Motor neuron (in vitro differentiated cells): Measurements from ENCODE around the gene NAA16. TPM values are rescaled to one million over a fixed set of nuclear protein-coding genes. Genes with fewer than 3 reads are reported as not detected.

Experiments used
- ATAC-seq, 8 experiments: fragments of 200-7000 bp; cut with Tn5 transposase; replicated peaks in 6 of 8; 2 replicates each; pipeline ENCODE4 v1.8.0; 2021; ENCODE audit warnings: mild to moderate bottlenecking in 8 of 8, moderate library complexity in 8 of 8
- H3K27ac ChIP-seq, 2 donors: fragments of 250-450 bp; sonication (Bioruptor Pico); 2 replicates each; pipeline ENCODE4 v1.9.0; 2021; ENCODE audit warnings: antibody characterized with exemption in 2 of 2, mild to moderate bottlenecking in 2 of 2, moderate library complexity in 1 of 2
- H3K4me1 ChIP-seq, 2 donors: fragments of 250-450 bp; sonication (Bioruptor Pico); replicated peaks in 1 of 2; 2 replicates each; pipeline ENCODE4 v1.6.1; 2021; ENCODE audit warnings: antibody characterized with exemption in 2 of 2, mild to moderate bottlenecking in 2 of 2, moderate library complexity in 1 of 2
- H3K4me3 ChIP-seq, 5 donors: fragments of 250-450 bp; sonication (Bioruptor Pico); 2 replicates each; pipeline ENCODE4 v1.9.0; 2021; ENCODE audit warnings: antibody characterized with exemption in 5 of 5, mild to moderate bottlenecking in 5 of 5, moderate library complexity in 4 of 5
- WGBS, 10 experiments: fragments of 450-650 bp; shearing (Covaris generic); methylation state at CpG; one replicate each; pipeline ENCODE4 v1.0.0; 2022; 5-methylcytosine and 5-hydroxymethylcytosine counted together
- in situ Hi-C, 9 experiments: fragments of 400-800 bp; cut with MboI; loops; one replicate each; pipeline ENCODE4 v1.15.0; 2021; ENCODE audit warnings: low sequenced_read_pairs in 9 of 9, low pct_unique_long_range_greater_than_20kb in 2 of 9; ENCODE audit not compliant: unreplicated experiment in 9 of 9
- total RNA-seq, 8 experiments: library from RNA; unstranded; fragments of 300-600 nt; gene quantifications; 2 replicates each; pipeline versions ENCODE4 v1.2.3 to v1.2.4, GENCODE V29; 2022

The NAA16 gene
- total RNA-seq, 8 experiments from 2014 or later: 8.3 to 41.9 (median 20.2) TPM

DNA sequence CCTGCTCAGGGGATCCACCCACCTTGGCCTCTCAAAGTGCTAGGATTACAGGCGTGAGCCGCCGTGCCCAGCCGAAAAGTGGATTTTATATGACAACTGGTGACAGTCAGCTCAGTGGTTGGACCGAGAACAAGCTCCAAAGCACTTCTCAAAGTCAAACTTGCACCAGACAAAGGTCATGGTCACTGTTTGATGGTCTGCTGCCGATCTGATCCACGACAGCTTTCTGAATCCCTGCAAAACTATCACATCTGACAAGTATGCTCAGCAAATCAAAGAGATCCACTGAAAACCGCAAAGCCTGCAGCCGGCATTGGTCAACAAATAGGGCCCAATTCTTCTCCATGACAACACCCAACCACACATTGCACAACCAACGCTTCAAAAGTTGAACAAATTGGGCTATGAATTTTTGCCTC lies 21.6 kb upstream of the NAA16 start:
- Histone ChIP-seq H3K4me3 (no peak overlapping the region), H3K27ac (no peak overlapping the region), H3K4me1 (no peaks in the 10 kb centered on the region)
- ATAC-seq: no peak
- in situ Hi-C loops: no loop called here
- 20 to 100% (median 92%) methylated on average over 1 to 10 of the region's 10 CpGs; no CpG with 5 or more reads in 2 of the 10 experiments for WGBS, 10 experiments

- Histone ChIP-seq H3K4me3 (no peak overlapping the region), H3K4me1 (no peaks in the 10 kb centered on the region), H3K27ac (no peak overlapping the region)
- 54 to 100% (median 97%) methylated on average over 2 to 6 of the region's 7 CpGs; no CpG with 5 or more reads in 3 of the 10 experiments for WGBS, 10 experiments
- in situ Hi-C loops: no loop called here
- no peak for ATAC-seq
These were observed 19.8 kb upstream of the NAA16 start for GRCh38 chr13:41291246-41291645.

DNA sequence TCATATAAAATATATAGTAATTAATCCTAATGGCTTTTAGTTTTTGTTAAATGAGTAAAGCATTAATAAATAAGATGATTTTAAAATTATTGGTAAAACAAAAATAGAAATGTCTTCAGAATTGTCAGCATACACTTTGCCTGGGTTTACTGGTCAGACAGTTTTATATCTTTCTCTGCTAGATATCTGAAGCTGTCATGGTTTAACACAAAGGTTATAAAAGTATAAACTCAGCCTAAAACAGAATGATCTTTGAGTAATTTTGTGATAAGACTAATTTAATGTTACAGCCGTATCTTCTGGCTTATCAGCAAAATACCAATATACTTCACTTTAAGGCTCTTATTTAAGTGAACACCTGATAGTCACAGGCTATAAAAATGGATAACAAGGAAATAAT lies 17.8 kb upstream of the NAA16 start:
- Histone ChIP-seq H3K4me1 (no peaks in the 10 kb centered on the region), H3K4me3 (no peak overlapping the region), H3K27ac (no peak overlapping the region)
- 33 to 100% (median 84%) methylated on average over 1 of the region's 1 CpG for WGBS, 10 experiments
- in situ Hi-C loops: no loop called here
- ATAC-seq: no peak

DNA sequence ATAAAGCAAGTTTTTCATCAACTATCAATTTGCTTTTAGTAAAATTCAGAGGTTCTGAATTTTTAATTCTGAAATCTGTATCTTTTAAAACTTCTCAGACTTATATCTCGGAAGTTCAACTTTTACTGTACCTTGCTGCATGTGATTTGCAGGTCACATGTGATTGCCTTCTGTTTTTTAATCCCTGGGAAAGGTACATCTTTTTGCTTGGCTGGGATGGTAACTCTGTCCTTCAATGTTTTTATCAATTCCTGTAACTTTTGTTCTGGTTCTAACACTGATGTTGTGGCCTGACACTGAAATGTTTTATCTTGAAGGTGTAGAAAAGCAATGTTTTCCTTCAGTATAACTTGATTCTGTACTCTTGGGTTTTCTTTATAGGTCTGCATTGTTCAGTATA lies 16.2 kb upstream of the NAA16 start:
- no peaks in the 10 kb centered on the region for H3K4me1 ChIP-seq
- H3K27ac ChIP-seq: no peak overlapping the region
- in situ Hi-C loops: no loop called here
- H3K4me3 ChIP-seq: no peak overlapping the region
- WGBS, 10 experiments: 73 to 100% (median 84%) methylated on average over 1 of the region's 1 CpG
- no peak for ATAC-seq

GRCh38 chr13:41295973-41296372 lies 15.1 kb upstream of the NAA16 start:
- 80 to 100% (median 88%) methylated on average over 1 of the region's 1 CpG; no CpG with 5 or more reads in 3 of the 10 experiments for WGBS, 10 experiments
- in situ Hi-C loops: no loop called here
- H3K4me3 ChIP-seq: no peak overlapping the region
- no peak for ATAC-seq
- H3K4me1 ChIP-seq: no peaks in the 10 kb centered on the region
- H3K27ac ChIP-seq: no peak overlapping the region

- 26 to 100% (median 81%) methylated on average over 1 to 3 of the region's 3 CpGs for WGBS, 10 experiments
- ATAC-seq: no peak
- in situ Hi-C loops: no loop called here
These were observed 14.0 kb upstream of the NAA16 start for GRCh38 chr13:41296879-41297646.

DNA sequence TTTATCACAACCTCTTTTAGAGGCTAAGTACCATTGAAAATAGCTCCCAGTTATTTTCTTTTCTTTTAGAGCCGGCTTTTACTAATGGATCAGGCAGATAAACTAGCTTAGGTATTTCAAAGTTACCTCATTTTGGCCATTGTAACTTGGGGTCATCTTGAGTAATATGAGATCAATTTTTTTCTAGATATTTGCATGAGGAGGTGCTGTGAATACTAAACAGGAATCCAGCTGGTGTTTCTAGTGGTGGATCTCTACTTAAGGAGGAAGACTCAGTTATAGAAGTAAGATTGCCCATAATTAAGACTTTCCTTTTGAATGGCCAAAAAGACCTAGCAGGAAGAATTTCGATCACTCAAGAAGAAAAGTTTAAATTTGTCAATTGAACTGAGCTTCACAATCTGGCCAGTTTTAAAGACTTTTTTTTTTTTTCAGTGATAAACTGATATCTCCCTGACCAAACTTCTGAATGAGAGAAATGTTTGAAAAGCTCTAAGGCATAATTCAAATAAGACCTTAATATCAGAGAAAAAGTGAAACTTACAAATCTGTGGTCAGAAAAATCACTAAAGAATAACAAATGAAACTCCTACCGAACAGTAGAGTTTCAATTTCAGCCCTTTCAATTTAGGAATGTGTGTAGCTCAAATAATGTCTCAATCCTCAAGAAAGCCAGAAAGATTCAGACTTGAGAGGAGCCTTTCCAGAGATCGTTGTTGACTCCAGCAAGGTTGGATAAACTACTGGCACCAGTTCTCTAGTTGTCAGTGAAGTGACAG lies 11.6 kb upstream of the NAA16 start:
- Histone ChIP-seq H3K4me3 (no peak overlapping the region), H3K27ac (no peak overlapping the region), H3K4me1 (no peaks in the 10 kb centered on the region)
- 60 to 100% (median 81%) methylated on average over 2 to 4 of the region's 4 CpGs for WGBS, 10 experiments
- no peak for ATAC-seq
- in situ Hi-C loops: no loop called here

More at GRCh38 chr13:41296879-41297646, 14.0 kb upstream of the NAA16 start:
- Histone ChIP-seq H3K27ac (no peak overlapping the region), H3K4me1 (no peaks in the 10 kb centered on the region), H3K4me3 (no peak overlapping the region)

DNA sequence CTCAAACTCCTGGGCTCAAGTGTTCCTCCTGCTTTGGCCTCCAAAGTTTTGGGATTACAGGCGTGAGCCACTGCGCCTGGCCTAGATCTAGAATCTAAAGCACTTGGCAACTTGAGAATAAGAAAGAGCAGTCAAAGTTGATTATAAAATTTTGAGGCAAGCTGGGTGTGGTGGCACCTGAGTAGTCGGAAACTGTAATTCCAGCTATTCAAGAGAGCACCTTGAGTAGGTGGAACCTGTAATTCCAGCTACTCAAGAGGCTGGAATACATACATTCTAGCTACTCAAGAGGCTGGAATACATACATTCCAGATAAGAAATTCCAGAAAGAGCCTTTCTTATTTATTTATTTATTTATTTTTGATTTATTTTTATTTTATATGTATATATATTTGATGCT lies 8.3 kb upstream of the NAA16 start:
- ATAC-seq: no peak
- in situ Hi-C loops: no loop called here
- WGBS, 10 experiments: 20 to 100% (median 92%) methylated on average over 1 to 3 of the region's 3 CpGs; no CpG with 5 or more reads in 2 of the 10 experiments
- Histone ChIP-seq H3K4me1 (no peaks in the 10 kb centered on the region), H3K4me3 (no peak overlapping the region), H3K27ac (no peak overlapping the region)

DNA sequence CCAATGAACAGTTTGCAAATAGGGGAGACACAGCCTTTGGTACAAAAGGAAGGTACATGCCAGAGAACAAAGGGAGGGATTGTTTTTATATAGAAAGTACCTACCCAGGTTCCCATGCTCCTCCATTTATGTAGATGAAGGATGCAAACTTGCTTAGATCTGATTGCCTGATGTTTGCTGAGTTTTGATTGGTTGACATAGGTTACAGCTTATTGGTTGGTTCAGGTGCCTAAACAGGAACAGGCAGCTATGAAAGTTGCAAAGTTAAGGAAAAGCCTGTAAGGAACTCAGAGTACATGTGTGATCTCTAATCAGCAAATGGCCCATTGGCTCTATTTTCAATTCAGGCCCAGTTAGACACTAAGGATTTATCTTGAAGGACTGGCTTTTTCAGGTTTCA lies 6.5 kb upstream of the NAA16 start:
- H3K4me3 ChIP-seq: no peak overlapping the region
- in situ Hi-C loops: no loop called here
- H3K4me1 ChIP-seq: no peaks in the 10 kb centered on the region
- ATAC-seq: no peak
- no peak overlapping the region for H3K27ac ChIP-seq

GRCh38 chr13:41306271-41307145 lies 4.6 kb upstream of the NAA16 start:
- Histone ChIP-seq H3K4me3 (no peak overlapping the region), H3K27ac (no peak overlapping the region), H3K4me1 (no peaks in the 10 kb centered on the region)
- in situ Hi-C loops: no loop called here
- peak in 3 of 8 experiments; percentile 9 to 56 (median 22) for ATAC-seq
- 0 to 92% (median 76%) methylated on average over 1 to 6 of the region's 15 CpGs; no CpG with 5 or more reads in 1 of the 10 experiments for WGBS, 10 experiments

GRCh38 chr13:41307884-41308640 lies 3.0 kb upstream of the NAA16 start:
- in situ Hi-C loops: no loop called here
- WGBS, 10 experiments: 67 to 91% (median 83%) methylated on average over 4 to 10 of the region's 11 CpGs; no CpG with 5 or more reads in 1 of the 10 experiments
- ATAC-seq: no peak
- no peaks in the 10 kb centered on the region for H3K4me1 ChIP-seq
- no peak overlapping the region for H3K27ac ChIP-seq
- H3K4me3 ChIP-seq: no peak overlapping the region

- Histone ChIP-seq H3K27ac (peak overlapping the region; percentile 78 to 81), H3K4me1 (peaks cover 7 to 11% of the 10 kb centered on the region in 2 donors), H3K4me3 (peak overlapping the region; percentile 66 to 96 (median 77))
- peak; percentile 46 to 65 (median 60) for ATAC-seq
- 0 to 5% (median 0%) methylated on average over 3 to 27 of the region's 73 CpGs; no CpG with 5 or more reads in 3 of the 10 experiments for WGBS, 10 experiments
- in situ Hi-C loops: no loop called here
These were observed 524 bp downstream of the NAA16 start for GRCh38 chr13:41311406-41312175.
